Measurements from ENCODE around the gene SOX6.

The SOX6 gene

GRCh38 chr11:15938121-15938611, 418.2 kb downstream of the SOX6 start:
- no peaks in the 10 kb centered on the region for H3K4me1 Mint-ChIP-seq
- H3K27me3 Mint-ChIP-seq (ENCODE audit: low read depth): peaks cover 12% of the 10 kb centered on the region
- H3K4me3 Mint-ChIP-seq: no peak overlapping the region
- H3K9me3 Mint-ChIP-seq: peaks cover 3% of the 10 kb centered on the region
- TF ChIP-seq CTCF (IDR thresholded peaks at IDR 0.05; ENCODE audit: unreplicated experiment in 3 of 3): no peak
- peaks cover 3% of the 10 kb centered on the region for H3K36me3 Mint-ChIP-seq (ENCODE audit: low read depth)
- H3K27ac Mint-ChIP-seq: no peak overlapping the region

- H3K27me3 Mint-ChIP-seq (ENCODE audit: low read depth): peaks cover 10% of the 10 kb centered on the region
These were observed 418.7 kb downstream of the SOX6 start for GRCh38 chr11:15937601-15938120.

GRCh38 chr11:15936011-15936410, 420.3 kb downstream of the SOX6 start:
- peaks cover 3% of the 10 kb centered on the region for H3K36me3 Mint-ChIP-seq (ENCODE audit: low read depth)
- H3K27me3 Mint-ChIP-seq (ENCODE audit: low read depth): peaks cover 6% of the 10 kb centered on the region
- H3K4me3 Mint-ChIP-seq: no peak overlapping the region
- TF ChIP-seq CTCF (IDR thresholded peaks at IDR 0.05; ENCODE audit: unreplicated experiment in 3 of 3): no peak
- H3K9me3 Mint-ChIP-seq: peaks cover 11% of the 10 kb centered on the region
- H3K27ac Mint-ChIP-seq: no peak overlapping the region
- H3K4me1 Mint-ChIP-seq: no peaks in the 10 kb centered on the region

More at GRCh38 chr11:15937601-15938120, 418.7 kb downstream of the SOX6 start:
- TF ChIP-seq CTCF (IDR thresholded peaks at IDR 0.05; ENCODE audit: unreplicated experiment in 3 of 3): no peak
- no peak overlapping the region for H3K4me3 Mint-ChIP-seq
- peaks cover 3% of the 10 kb centered on the region for H3K9me3 Mint-ChIP-seq
- no peaks in the 10 kb centered on the region for H3K4me1 Mint-ChIP-seq
- peaks cover 3% of the 10 kb centered on the region for H3K36me3 Mint-ChIP-seq (ENCODE audit: low read depth)
- H3K27ac Mint-ChIP-seq: no peak overlapping the region

GRCh38 chr11:15935373-15935772, 421.0 kb downstream of the SOX6 start:
- no peak overlapping the region for H3K4me3 Mint-ChIP-seq

GRCh38 chr11:15933886-15934625, 422.3 kb downstream of the SOX6 start:
- Mint-ChIP-seq H3K4me1 (no peaks in the 10 kb centered on the region), H3K4me3 (no peak overlapping the region), H3K36me3 (ENCODE audit: low read depth) (peaks cover 3% of the 10 kb centered on the region), H3K27ac (no peak overlapping the region), H3K27me3 (ENCODE audit: low read depth) (peaks cover 6% of the 10 kb centered on the region), H3K9me3 (peaks cover 22% of the 10 kb centered on the region)
- TF ChIP-seq CTCF (IDR thresholded peaks at IDR 0.05; ENCODE audit: unreplicated experiment in 3 of 3): no peak

More at GRCh38 chr11:15935373-15935772, 421.0 kb downstream of the SOX6 start:
- no peak for TF ChIP-seq CTCF (IDR thresholded peaks at IDR 0.05; ENCODE audit: unreplicated experiment in 3 of 3)
- H3K27me3 Mint-ChIP-seq (ENCODE audit: low read depth): peaks cover 6% of the 10 kb centered on the region
- peaks cover 16% of the 10 kb centered on the region for H3K9me3 Mint-ChIP-seq
- H3K36me3 Mint-ChIP-seq (ENCODE audit: low read depth): peaks cover 6% of the 10 kb centered on the region
- H3K27ac Mint-ChIP-seq: no peak overlapping the region
- no peaks in the 10 kb centered on the region for H3K4me1 Mint-ChIP-seq
